SIG-M5 (cell line): ENCODE results near the gene FAM222B.
A peak's percentile ranks its signal among the peaks of the same experiment; 100 is the strongest.
"Not testable (repeated sequence)": the region's sequence is repeated elsewhere in the genome, so short reads cannot be mapped to it uniquely, and the experiment has no call there.

Experiments used
- DNase-seq: peaks from one replicate; lab custom pipeline; 2025; lab: John Stamatoyannopoulos, UW

Gene FAM222B

GRCh38 chr17:28842282-28843012, at the start of gene FAM222B:
FAM222B (minus strand) TSS chr17:28842790; CDS start chr17:28766667, 76,123 bp downstream.
- peak; percentile 31 for DNase-seq

GRCh38 chr17:28892024-28892423, 49.4 kb upstream of the FAM222B start:
- no peak for DNase-seq

GRCh38 chr17:28891201-28891600, 48.6 kb upstream of the FAM222B start:
- no peak for DNase-seq

GRCh38 chr17:28889996-28890395, 47.4 kb upstream of the FAM222B start:
- DNase-seq: no peak

GRCh38 chr17:28888832-28889231, 46.2 kb upstream of the FAM222B start:
- no peak for DNase-seq

GRCh38 chr17:28887871-28888471, 45.4 kb upstream of the FAM222B start:
- no peak for DNase-seq

- no peak for DNase-seq
Observed at GRCh38 chr17:28885951-28886350, 43.4 kb upstream of the FAM222B start.

- DNase-seq: no peak
Observed at GRCh38 chr17:28885363-28885762, 42.8 kb upstream of the FAM222B start.

- DNase-seq: no peak
Observed at GRCh38 chr17:28883967-28884702, 41.5 kb upstream of the FAM222B start.

GRCh38 chr17:28882154-28882895, 39.7 kb upstream of the FAM222B start:
- no peak for DNase-seq

GRCh38 chr17:28881533-28882056, 39.0 kb upstream of the FAM222B start:
- DNase-seq: no peak

GRCh38 chr17:28880572-28880945, 38.0 kb upstream of the FAM222B start:
- no peak for DNase-seq

- DNase-seq: no peak
Observed at GRCh38 chr17:28879886-28880571, 37.4 kb upstream of the FAM222B start.

- no peak for DNase-seq
Observed at GRCh38 chr17:28878981-28879380, 36.4 kb upstream of the FAM222B start.

- DNase-seq: no peak
Observed at GRCh38 chr17:28878158-28878910, 35.7 kb upstream of the FAM222B start.

- DNase-seq: not testable (repeated sequence)
Observed at GRCh38 chr17:28877150-28877711, 34.6 kb upstream of the FAM222B start.

GRCh38 chr17:28875848-28876550, 33.4 kb upstream of the FAM222B start:
- DNase-seq: no peak

GRCh38 chr17:28874750-28875149, 32.2 kb upstream of the FAM222B start:
- DNase-seq: no peak

- no peak for DNase-seq
Observed at GRCh38 chr17:28873839-28874238, 31.2 kb upstream of the FAM222B start.
